ENCODE data around the gene TOMM20.
A peak's percentile ranks its signal among the peaks of the same experiment; 100 is the strongest.

Gene TOMM20

DNA sequence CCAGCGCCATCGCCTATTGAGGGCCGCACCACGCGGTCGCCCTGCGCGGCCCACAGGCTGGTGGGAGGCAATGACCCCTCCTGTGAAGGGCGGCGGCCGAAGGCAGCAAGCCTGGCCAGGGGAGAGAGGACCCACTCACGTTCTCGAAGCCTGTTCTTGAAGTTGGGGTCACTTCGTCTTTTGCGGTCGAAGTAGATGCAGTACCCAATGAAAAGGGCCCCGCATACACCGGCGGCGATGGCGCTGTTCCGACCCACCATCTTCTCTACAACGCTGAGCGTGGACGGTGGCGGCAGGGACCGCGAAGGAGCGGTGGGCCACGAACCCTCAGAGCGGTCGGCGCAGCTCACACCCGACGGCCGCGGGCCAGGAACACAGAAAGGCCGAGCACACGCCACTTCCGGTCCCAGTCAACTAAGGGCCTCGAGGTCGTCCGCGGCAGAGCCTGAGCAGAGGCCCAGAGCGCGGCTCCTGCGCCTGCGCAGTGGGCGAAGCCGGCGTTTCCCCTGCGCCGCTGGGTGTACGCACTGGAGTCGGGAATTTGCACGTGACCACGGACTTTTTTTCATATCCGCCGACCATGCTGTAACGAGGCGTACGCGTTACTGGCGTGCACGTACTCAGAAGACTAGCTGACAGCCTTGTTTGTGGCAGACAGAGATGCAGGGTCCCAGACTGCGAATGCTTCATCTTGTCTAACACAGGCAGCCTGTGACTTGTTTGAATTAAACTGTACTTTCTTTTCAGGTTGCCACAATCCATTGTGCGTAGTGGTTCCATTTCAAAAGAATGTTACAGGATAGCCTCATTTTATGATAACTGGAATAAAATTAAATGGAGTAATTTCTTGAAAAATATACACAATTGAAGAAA is at the start of gene TOMM20:
Gene TOMM20, minus strand, starts transcription at position 382 of the 873 bp plus-strand sequence. Its CDS starts 122 bp downstream, at position 260.
- H3K36me3 ChIP-seq (ENCODE audit: control insufficient read depth, insufficient read depth, low read length): peaks cover 3% of the 10 kb centered on the region; the same call in 1 of the 2 replicates
- TF ChIP-seq, protein P1, sequence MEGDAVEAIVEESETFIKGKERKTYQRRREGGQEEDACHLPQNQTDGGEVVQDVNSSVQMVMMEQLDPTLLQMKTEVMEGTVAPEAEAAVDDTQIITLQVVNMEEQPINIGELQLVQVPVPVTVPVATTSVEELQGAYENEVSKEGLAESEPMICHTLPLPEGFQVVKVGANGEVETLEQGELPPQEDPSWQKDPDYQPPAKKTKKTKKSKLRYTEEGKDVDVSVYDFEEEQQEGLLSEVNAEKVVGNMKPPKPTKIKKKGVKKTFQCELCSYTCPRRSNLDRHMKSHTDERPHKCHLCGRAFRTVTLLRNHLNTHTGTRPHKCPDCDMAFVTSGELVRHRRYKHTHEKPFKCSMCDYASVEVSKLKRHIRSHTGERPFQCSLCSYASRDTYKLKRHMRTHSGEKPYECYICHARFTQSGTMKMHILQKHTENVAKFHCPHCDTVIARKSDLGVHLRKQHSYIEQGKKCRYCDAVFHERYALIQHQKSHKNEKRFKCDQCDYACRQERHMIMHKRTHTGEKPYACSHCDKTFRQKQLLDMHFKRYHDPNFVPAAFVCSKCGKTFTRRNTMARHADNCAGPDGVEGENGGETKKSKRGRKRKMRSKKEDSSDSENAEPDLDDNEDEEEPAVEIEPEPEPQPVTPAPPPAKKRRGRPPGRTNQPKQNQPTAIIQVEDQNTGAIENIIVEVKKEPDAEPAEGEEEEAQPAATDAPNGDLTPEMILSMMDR (IDR thresholded peaks at IDR 0.05; ENCODE audit: insufficient read depth, low read length, poor library complexity, severe bottlenecking): no peak
- H3K27me3 ChIP-seq (replicated peaks; ENCODE audit: control insufficient read depth, insufficient read depth, low read length): no peaks in the 10 kb centered on the region
- peak; percentile 99 for DNase-seq (ENCODE audit: extremely low read depth, insufficient read length)
- H3K4me3 ChIP-seq (replicated peaks; ENCODE audit: low read depth, low read length): peak within 1 kb of the TSS; percentile 100

DNA sequence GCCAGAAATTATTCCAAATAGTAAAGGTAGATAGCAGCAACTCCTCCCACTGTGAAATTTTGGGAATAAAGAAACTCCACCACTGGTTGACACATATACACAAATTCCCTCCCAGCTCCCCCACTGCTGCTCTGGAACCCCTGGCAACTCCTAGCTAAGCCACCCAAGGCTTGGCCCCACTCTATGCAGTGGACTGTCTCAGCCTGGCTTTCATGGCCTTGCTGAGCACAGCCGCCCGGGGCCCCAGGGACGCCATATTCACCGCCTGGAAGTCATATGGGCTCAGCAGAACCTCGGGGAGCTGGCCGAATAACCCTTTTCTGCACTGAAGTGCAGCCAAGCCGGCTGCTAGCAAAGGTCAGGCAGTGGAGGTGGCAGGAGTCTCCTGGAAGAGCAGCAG is 47.8 kb upstream of the TOMM20 start:
- TF ChIP-seq, protein P1 (IDR thresholded peaks at IDR 0.05; ENCODE audit: insufficient read depth, low read length, poor library complexity, severe bottlenecking): no peak
- Histone ChIP-seq H3K4me3 (replicated peaks; ENCODE audit: low read depth, low read length) (no peak overlapping the region), H3K36me3 (ENCODE audit: control insufficient read depth, insufficient read depth, low read length) (peaks cover 7% of the 10 kb centered on the region), H3K27me3 (replicated peaks; ENCODE audit: control insufficient read depth, insufficient read depth, low read length) (no peaks in the 10 kb centered on the region)
- no peak for DNase-seq (ENCODE audit: extremely low read depth, insufficient read length)

DNA sequence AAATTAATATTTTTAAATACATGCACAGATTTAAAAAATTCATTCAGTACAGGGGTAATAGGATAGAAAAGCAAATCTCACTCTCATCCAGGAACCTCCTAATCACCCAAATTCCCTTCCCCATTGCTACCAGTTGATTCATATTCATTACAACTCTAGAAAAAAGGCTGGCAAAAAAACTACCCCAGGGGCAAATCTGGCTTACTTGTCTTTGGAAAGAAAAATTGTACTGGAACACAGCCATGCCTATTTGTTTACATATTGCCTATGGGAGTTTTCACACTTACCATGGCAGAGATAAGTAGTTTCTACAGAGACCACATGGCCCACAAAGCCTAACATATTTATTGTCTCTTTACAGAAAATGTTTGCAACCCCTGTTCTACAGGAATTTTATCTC is 41.3 kb upstream of the TOMM20 start:
- Histone ChIP-seq H3K36me3 (ENCODE audit: control insufficient read depth, insufficient read depth, low read length) (peaks cover 2% of the 10 kb centered on the region), H3K4me3 (replicated peaks; ENCODE audit: low read depth, low read length) (no peak overlapping the region), H3K27me3 (replicated peaks; ENCODE audit: control insufficient read depth, insufficient read depth, low read length) (no peaks in the 10 kb centered on the region)
- no peak for DNase-seq (ENCODE audit: extremely low read depth, insufficient read length)
- TF ChIP-seq, protein P1 (IDR thresholded peaks at IDR 0.05; ENCODE audit: insufficient read depth, low read length, poor library complexity, severe bottlenecking): no peak

DNA sequence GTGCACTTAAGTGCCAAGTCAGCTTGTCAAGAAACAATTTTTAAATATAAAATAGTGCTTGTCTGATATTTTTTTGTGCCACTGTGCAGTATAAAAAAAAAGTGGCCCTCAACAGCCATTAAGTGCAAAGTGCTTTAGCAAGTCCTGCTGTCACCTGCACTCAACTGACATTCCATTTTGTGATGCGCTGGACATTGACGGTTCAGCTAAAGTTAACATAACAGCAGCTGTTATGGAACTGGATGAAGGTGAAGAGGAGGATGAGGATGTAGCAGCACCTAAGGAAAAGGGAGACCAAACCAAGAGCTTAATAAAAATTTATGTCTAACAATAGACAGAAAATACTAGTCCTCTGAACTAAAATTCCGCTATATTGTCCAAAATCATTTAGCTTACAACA is 39.7 kb upstream of the TOMM20 start:
- TF ChIP-seq, protein P1 (IDR thresholded peaks at IDR 0.05; ENCODE audit: insufficient read depth, low read length, poor library complexity, severe bottlenecking): no peak
- Histone ChIP-seq H3K27me3 (replicated peaks; ENCODE audit: control insufficient read depth, insufficient read depth, low read length) (no peaks in the 10 kb centered on the region), H3K4me3 (replicated peaks; ENCODE audit: low read depth, low read length) (no peak overlapping the region), H3K36me3 (ENCODE audit: control insufficient read depth, insufficient read depth, low read length) (no peaks in the 10 kb centered on the region; the same call in none of the 2 replicates)
- no peak for DNase-seq (ENCODE audit: extremely low read depth, insufficient read length)

DNA sequence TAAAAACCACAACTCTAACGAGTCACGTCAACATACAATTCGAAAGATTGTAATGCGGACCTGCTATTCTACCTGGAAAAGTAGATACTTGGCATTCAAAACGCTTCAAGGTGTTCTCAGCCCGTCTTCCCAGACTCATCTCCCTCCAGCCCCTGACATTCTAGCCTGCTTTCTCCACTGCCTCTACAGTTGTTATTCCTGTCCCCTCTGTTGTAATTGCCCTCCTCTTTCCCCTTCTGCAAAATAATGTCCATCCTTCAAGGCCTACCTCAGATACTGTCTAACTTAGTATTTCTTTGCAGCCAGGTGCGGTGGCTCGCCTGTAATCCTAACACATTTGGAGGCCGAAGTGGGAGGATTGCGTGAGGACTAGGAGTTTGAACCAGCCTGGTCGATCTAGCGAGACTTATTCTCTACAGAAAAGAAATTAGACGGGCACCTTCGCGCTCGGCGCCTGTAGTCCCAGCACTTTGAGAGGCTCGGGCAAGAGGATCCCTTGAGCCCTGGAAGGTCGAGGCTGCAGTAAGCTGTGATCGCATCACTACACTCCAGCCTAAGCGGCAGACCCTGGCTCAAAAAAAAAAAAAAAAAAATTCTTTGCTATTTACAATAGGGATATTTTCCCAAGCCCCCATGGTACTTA is 33.2 kb upstream of the TOMM20 start:
- peaks cover 14% of the 10 kb centered on the region for H3K36me3 ChIP-seq (ENCODE audit: control insufficient read depth, insufficient read depth, low read length)
- peak; percentile 15 for DNase-seq (ENCODE audit: extremely low read depth, insufficient read length)
- H3K4me3 ChIP-seq (replicated peaks; ENCODE audit: low read depth, low read length): peak overlapping the region; percentile 68
- H3K27me3 ChIP-seq (replicated peaks; ENCODE audit: control insufficient read depth, insufficient read depth, low read length): no peaks in the 10 kb centered on the region
- TF ChIP-seq, protein P1 (IDR thresholded peaks at IDR 0.05; ENCODE audit: insufficient read depth, low read length, poor library complexity, severe bottlenecking): no peak
